Activated T-cell treated with anti-CD3 and anti-CD28 coated beads, Interleukin-2, amount 50 U/mL, for 72 hours (primary cell): ENCODE measurements around the gene EVA1C. TPM values are rescaled to one million over a fixed set of nuclear protein-coding genes. Genes with fewer than 3 reads are reported as not detected.

Source experiments
- ATAC-seq, 2 donors: fragments of 150-1000 bp; cut with Tn5 transposase; replicated peaks in 1 of 2; 2 replicates each; pipeline ENCODE4 v1.10.0; 2021; ENCODE audit warnings: moderate library complexity in 2 of 2, mild to moderate bottlenecking in 1 of 2
- DNase-seq, 2 donors: peaks; one replicate each; pipeline ENCODE4 v3.0.0; 2021 to 2022; ENCODE audit warnings: mixed read lengths in 1 of 2
- H3K27ac Mint-ChIP-seq: one replicate; pipeline ENCODE4 v1.8.0; 2022; ENCODE audit warnings: mild to moderate bottlenecking, moderate library complexity, mixed read lengths
- H3K27me3 Mint-ChIP-seq: one replicate; pipeline ENCODE4 v1.8.0; 2022; ENCODE audit warnings: low read depth, mixed read lengths
- H3K36me3 Mint-ChIP-seq, 2 donors: one replicate each; pipeline ENCODE4 v1.8.0; 2022; ENCODE audit warnings: mixed read lengths in 2 of 2, mild to moderate bottlenecking in 1 of 2; ENCODE audit not compliant: insufficient read depth in 2 of 2
- H3K4me1 Mint-ChIP-seq: one replicate; pipeline ENCODE4 v1.8.0; 2022; ENCODE audit warnings: low read depth, mixed read lengths
- H3K4me3 Mint-ChIP-seq, 2 donors: one replicate each; pipeline ENCODE4 v1.8.0; 2022; ENCODE audit warnings: mild to moderate bottlenecking in 2 of 2, mixed read lengths in 2 of 2, moderate library complexity in 2 of 2
- H3K9me3 Mint-ChIP-seq, 2 donors: one replicate each; pipeline ENCODE4 v1.8.0; 2022; ENCODE audit warnings: mixed read lengths in 2 of 2
- total RNA-seq, 2 donors: library from RNA; stranded (reverse); gene quantifications; one replicate each; pipeline ENCODE4 v1.2.3, GENCODE V29; 2022

EVA1C gene
- total RNA-seq, 2 donors from 2014 or later = 8.5 to 8.9 TPM

- DNase-seq (peak; percentile 95 to 98), ATAC-seq (peak; percentile 98)
- Mint-ChIP-seq H3K36me3 (peaks cover 2 to 3% of the 10 kb centered on the region in 2 donors), H3K27ac (peak within 1 kb of the TSS; percentile 90), H3K27me3 (peaks cover under 1% of the 10 kb centered on the region), H3K4me1 (peaks cover 51% of the 10 kb centered on the region), H3K4me3 (peak within 1 kb of the TSS; percentile 81 to 91), H3K9me3 (no peaks in the 10 kb centered on the region)
Observed at GRCh38 chr21:32392880-32393676, 19.4 kb upstream of the EVA1C start, which contains the start of gene URB1. Gene URB1 (minus strand): TSS chr21:32393012. CDS start chr21:32392910, 102 bp downstream.

GRCh38 chr21:32393677-32394001 is 18.9 kb upstream of the EVA1C start:
- Mint-ChIP-seq H3K27ac (peak overlapping the region; percentile 90), H3K4me3 (peak overlapping the region; percentile 81 to 91), H3K4me1 (peaks cover 45% of the 10 kb centered on the region), H3K9me3 (no peaks in the 10 kb centered on the region), H3K36me3 (peaks cover 2 to 3% of the 10 kb centered on the region in 2 donors), H3K27me3 (peaks cover 6% of the 10 kb centered on the region)
- ATAC-seq = peak; percentile 42 to 43
- DNase-seq = no peak

GRCh38 chr21:32403201-32403777 is 9.2 kb upstream of the EVA1C start:
- peak overlapping the region in 1 of 2 donors; percentile 24 for H3K4me3 Mint-ChIP-seq
- peaks cover 13% of the 10 kb centered on the region for H3K4me1 Mint-ChIP-seq
- H3K27me3 Mint-ChIP-seq = peaks cover 8% of the 10 kb centered on the region
- no peak overlapping the region for H3K27ac Mint-ChIP-seq
- ATAC-seq (peak; percentile 76 to 78), DNase-seq (peak; percentile 58 to 75)
- peaks cover 0 to 2% of the 10 kb centered on the region in 2 donors for H3K9me3 Mint-ChIP-seq
- peaks cover 0 to 1% of the 10 kb centered on the region in 2 donors for H3K36me3 Mint-ChIP-seq

GRCh38 chr21:32406405-32406804 is 6.1 kb upstream of the EVA1C start:
- H3K4me1 Mint-ChIP-seq = peaks cover 21% of the 10 kb centered on the region
- H3K9me3 Mint-ChIP-seq = peaks cover 0 to 2% of the 10 kb centered on the region in 2 donors
- H3K4me3 Mint-ChIP-seq = no peak overlapping the region
- DNase-seq (no peak), ATAC-seq (no peak)
- no peaks in the 10 kb centered on the region for H3K27me3 Mint-ChIP-seq
- H3K36me3 Mint-ChIP-seq = peaks cover 0 to 1% of the 10 kb centered on the region in 2 donors
- H3K27ac Mint-ChIP-seq = no peak overlapping the region

GRCh38 chr21:32410291-32410690 is 2.2 kb upstream of the EVA1C start:
- Mint-ChIP-seq H3K9me3 (peaks cover 0 to 2% of the 10 kb centered on the region in 2 donors), H3K27ac (peak overlapping the region; percentile 90), H3K4me3 (peak overlapping the region in 1 of 2 donors; percentile 96), H3K4me1 (peaks cover 37% of the 10 kb centered on the region), H3K27me3 (no peaks in the 10 kb centered on the region), H3K36me3 (peaks cover 1 to 2% of the 10 kb centered on the region in 2 donors)
- ATAC-seq = no peak
- no peak for DNase-seq

GRCh38 chr21:32410916-32411315 is 1.6 kb upstream of the EVA1C start:
- Mint-ChIP-seq H3K27ac (peak overlapping the region; percentile 90), H3K4me1 (peaks cover 42% of the 10 kb centered on the region), H3K9me3 (peaks cover 0 to 2% of the 10 kb centered on the region in 2 donors), H3K4me3 (peak overlapping the region; percentile 96 to 97), H3K36me3 (peaks cover 1 to 2% of the 10 kb centered on the region in 2 donors), H3K27me3 (no peaks in the 10 kb centered on the region)
- no peak for ATAC-seq
- DNase-seq = no peak

- DNase-seq (peak; percentile 68 to 79), ATAC-seq (peak; percentile 50 to 65)
- H3K4me3 Mint-ChIP-seq = peak overlapping the region; percentile 96 to 97
- no peaks in the 10 kb centered on the region for H3K27me3 Mint-ChIP-seq
- H3K9me3 Mint-ChIP-seq = peaks cover 0 to 2% of the 10 kb centered on the region in 2 donors
- H3K4me1 Mint-ChIP-seq = peaks cover 42% of the 10 kb centered on the region
- peak overlapping the region; percentile 90 for H3K27ac Mint-ChIP-seq
- H3K36me3 Mint-ChIP-seq = peaks cover 2 to 3% of the 10 kb centered on the region in 2 donors
Observed at GRCh38 chr21:32411350-32412161, 950 bp upstream of the EVA1C start.

GRCh38 chr21:32413015-32413504 is 554 bp downstream of the EVA1C start:
- peak; percentile 11 to 28 for DNase-seq
- peak overlapping the region; percentile 90 for H3K27ac Mint-ChIP-seq
- peaks cover 2 to 3% of the 10 kb centered on the region in 2 donors for H3K36me3 Mint-ChIP-seq

GRCh38 chr21:32413697-32414578 is 1.4 kb downstream of the EVA1C start:
- Mint-ChIP-seq H3K9me3 (no peaks in the 10 kb centered on the region), H3K36me3 (peaks cover 2% of the 10 kb centered on the region in 2 donors), H3K4me3 (peak overlapping the region; percentile 94 to 96), H3K4me1 (peaks cover 33% of the 10 kb centered on the region), H3K27ac (no peak overlapping the region), H3K27me3 (no peaks in the 10 kb centered on the region)
- DNase-seq (no peak), ATAC-seq (no peak)

More at GRCh38 chr21:32413015-32413504, 554 bp downstream of the EVA1C start:
- ATAC-seq = no peak
- Mint-ChIP-seq H3K4me1 (peaks cover 38% of the 10 kb centered on the region), H3K27me3 (no peaks in the 10 kb centered on the region), H3K9me3 (peaks cover 0 to 2% of the 10 kb centered on the region in 2 donors), H3K4me3 (peak overlapping the region; percentile 94 to 96)

GRCh38 chr21:32414579-32415358 is 2.3 kb downstream of the EVA1C start:
- no peak for ATAC-seq
- Mint-ChIP-seq H3K4me3 (no peak overlapping the region), H3K27me3 (no peaks in the 10 kb centered on the region), H3K27ac (no peak overlapping the region), H3K36me3 (peaks cover 2% of the 10 kb centered on the region in 2 donors), H3K4me1 (peaks cover 33% of the 10 kb centered on the region), H3K9me3 (no peaks in the 10 kb centered on the region)
- no peak for DNase-seq
